ENCODE data around the gene MST1R.
A peak's percentile ranks its signal among the peaks of the same experiment; 100 is the strongest.
"Not testable (repeated sequence)": the region's sequence is repeated elsewhere in the genome, so short reads cannot be mapped to it uniquely, and the experiment has no call there.

Gene MST1R

GRCh38 chr3:49937090-49937489, 33.4 kb upstream of the MST1R start:
- H3K36me3 Mint-ChIP-seq (ENCODE audit: low read depth): no peaks in the 10 kb centered on the region
- no peak overlapping the region for H3K27ac Mint-ChIP-seq
- no peaks in the 10 kb centered on the region for H3K27me3 Mint-ChIP-seq (ENCODE audit: low read depth, poor library complexity)
- H3K4me1 Mint-ChIP-seq: peaks cover 23% of the 10 kb centered on the region
- no peaks in the 10 kb centered on the region for H3K9me3 Mint-ChIP-seq
- TF ChIP-seq, protein P1, sequence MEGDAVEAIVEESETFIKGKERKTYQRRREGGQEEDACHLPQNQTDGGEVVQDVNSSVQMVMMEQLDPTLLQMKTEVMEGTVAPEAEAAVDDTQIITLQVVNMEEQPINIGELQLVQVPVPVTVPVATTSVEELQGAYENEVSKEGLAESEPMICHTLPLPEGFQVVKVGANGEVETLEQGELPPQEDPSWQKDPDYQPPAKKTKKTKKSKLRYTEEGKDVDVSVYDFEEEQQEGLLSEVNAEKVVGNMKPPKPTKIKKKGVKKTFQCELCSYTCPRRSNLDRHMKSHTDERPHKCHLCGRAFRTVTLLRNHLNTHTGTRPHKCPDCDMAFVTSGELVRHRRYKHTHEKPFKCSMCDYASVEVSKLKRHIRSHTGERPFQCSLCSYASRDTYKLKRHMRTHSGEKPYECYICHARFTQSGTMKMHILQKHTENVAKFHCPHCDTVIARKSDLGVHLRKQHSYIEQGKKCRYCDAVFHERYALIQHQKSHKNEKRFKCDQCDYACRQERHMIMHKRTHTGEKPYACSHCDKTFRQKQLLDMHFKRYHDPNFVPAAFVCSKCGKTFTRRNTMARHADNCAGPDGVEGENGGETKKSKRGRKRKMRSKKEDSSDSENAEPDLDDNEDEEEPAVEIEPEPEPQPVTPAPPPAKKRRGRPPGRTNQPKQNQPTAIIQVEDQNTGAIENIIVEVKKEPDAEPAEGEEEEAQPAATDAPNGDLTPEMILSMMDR (IDR thresholded peaks at IDR 0.05): no peak
- no peak for DNase-seq
- no peak overlapping the region for H3K4me3 Mint-ChIP-seq

- not testable (repeated sequence) for H3K4me3 Mint-ChIP-seq; H3K36me3 Mint-ChIP-seq (ENCODE audit: low read depth); DNase-seq; H3K27ac Mint-ChIP-seq; H3K9me3 Mint-ChIP-seq; H3K27me3 Mint-ChIP-seq (ENCODE audit: low read depth, poor library complexity)
- peaks cover 40% of the 10 kb centered on the region for H3K4me1 Mint-ChIP-seq
Measured at GRCh38 chr3:49932281-49932680, 28.6 kb upstream of the MST1R start.

DNA sequence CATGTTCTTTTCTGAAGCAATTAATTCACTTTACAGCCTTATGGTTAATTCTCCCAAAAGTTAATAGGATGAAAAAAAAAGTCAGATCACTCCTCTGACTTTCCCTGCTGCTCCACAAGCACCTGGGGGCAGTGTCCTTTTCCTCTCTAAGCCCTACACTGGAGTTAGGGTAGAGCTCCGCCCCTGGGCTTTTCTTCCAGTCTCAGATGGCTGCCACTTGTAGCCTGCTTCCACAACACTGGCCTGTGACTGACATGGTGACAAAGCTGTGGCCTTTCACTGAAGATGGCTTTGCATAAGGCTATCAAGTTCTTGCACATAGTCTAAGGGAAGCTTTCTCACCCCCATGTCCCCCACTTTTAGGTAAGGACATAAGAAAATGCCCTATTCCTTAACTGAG, 27.2 kb upstream of the MST1R start:
- peaks cover 34% of the 10 kb centered on the region for H3K4me1 Mint-ChIP-seq
- H3K36me3 Mint-ChIP-seq (ENCODE audit: low read depth): no peaks in the 10 kb centered on the region
- peak overlapping the region; percentile 38 for H3K27ac Mint-ChIP-seq
- peak overlapping the region; percentile 62 for H3K4me3 Mint-ChIP-seq
- peak; percentile 47 for DNase-seq
- TF ChIP-seq, protein P1 (IDR thresholded peaks at IDR 0.05): no peak
- peaks cover 2% of the 10 kb centered on the region for H3K27me3 Mint-ChIP-seq (ENCODE audit: low read depth, poor library complexity)
- no peaks in the 10 kb centered on the region for H3K9me3 Mint-ChIP-seq

GRCh38 chr3:49930168-49930690, 26.6 kb upstream of the MST1R start:
- Mint-ChIP-seq H3K4me3 (peak overlapping the region; percentile 88), H3K9me3 (no peaks in the 10 kb centered on the region), H3K27me3 (ENCODE audit: low read depth, poor library complexity) (peaks cover 2% of the 10 kb centered on the region), H3K4me1 (peaks cover 34% of the 10 kb centered on the region), H3K36me3 (ENCODE audit: low read depth) (no peaks in the 10 kb centered on the region), H3K27ac (peak overlapping the region; percentile 90)
- no peak for DNase-seq
- TF ChIP-seq, protein P1 (IDR thresholded peaks at IDR 0.05): no peak

GRCh38 chr3:49929291-49930167, 25.9 kb upstream of the MST1R start, which contains the start of gene MON1A:
MON1A (minus strand) TSS chr3:49929811; CDS start chr3:49913346, 16,465 bp downstream.
- peak within 1 kb of the TSS; percentile 88 for H3K4me3 Mint-ChIP-seq
- TF ChIP-seq, protein P1 (IDR thresholded peaks at IDR 0.05): peak; percentile 29
- peaks cover 34% of the 10 kb centered on the region for H3K4me1 Mint-ChIP-seq
- peaks cover 2% of the 10 kb centered on the region for H3K27me3 Mint-ChIP-seq (ENCODE audit: low read depth, poor library complexity)
- H3K27ac Mint-ChIP-seq: peak within 1 kb of the TSS; percentile 90
- DNase-seq: peak; percentile 98
- no peaks in the 10 kb centered on the region for H3K36me3 Mint-ChIP-seq (ENCODE audit: low read depth)
- no peaks in the 10 kb centered on the region for H3K9me3 Mint-ChIP-seq

DNA sequence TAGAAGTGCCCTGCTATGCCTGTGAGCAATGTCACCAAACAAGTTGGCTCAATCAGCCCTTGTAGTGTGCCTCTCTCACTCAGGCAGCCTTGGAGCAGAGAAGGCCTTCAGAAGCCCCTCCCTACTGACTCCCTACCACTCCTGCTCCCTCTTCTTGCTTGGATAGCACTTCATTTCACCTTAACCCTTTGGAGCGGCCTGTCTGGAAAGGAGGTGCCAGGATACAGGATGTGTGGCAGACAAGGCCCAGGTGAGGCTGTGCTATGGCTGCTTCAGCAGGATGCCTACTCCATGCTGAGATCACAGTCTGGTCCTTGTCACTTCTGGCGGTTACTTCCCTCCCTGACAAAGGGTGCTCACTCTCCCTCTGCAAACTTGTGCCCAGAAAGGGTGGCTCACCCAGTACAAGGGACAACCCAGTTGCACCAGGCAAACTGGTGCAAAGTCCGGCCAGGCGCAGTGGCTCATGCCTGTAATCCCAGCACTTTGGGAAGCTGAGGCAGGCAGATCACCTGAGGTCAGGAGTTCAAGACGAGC, 24.9 kb upstream of the MST1R start:
- Mint-ChIP-seq H3K9me3 (no peaks in the 10 kb centered on the region), H3K36me3 (ENCODE audit: low read depth) (peaks cover 5% of the 10 kb centered on the region), H3K27me3 (ENCODE audit: low read depth, poor library complexity) (peaks cover 2% of the 10 kb centered on the region), H3K4me3 (peak overlapping the region; percentile 88), H3K4me1 (peaks cover 34% of the 10 kb centered on the region), H3K27ac (no peak overlapping the region)
- TF ChIP-seq, protein P1 (IDR thresholded peaks at IDR 0.05): no peak
- no peak for DNase-seq

Data from nephron progenitor cell (in vitro differentiated cells).